NCI-H345 treated with DMSO at 0.1 percent for 48 hours (cell line): ENCODE results near the gene ZNF28.
"Not testable (repeated sequence)": the region's sequence is repeated elsewhere in the genome, so short reads cannot be mapped to it uniquely, and the experiment has no call there.

ENCODE experiments used
- DNase-seq: peaks from one replicate; lab custom pipeline; 2025; ENCODE audit not compliant: unreplicated experiment; lab: John Stamatoyannopoulos, UW

Gene ZNF28

GRCh38 chr19:52782864-52783263 lies 38.6 kb downstream of the ZNF28 start:
- DNase-seq = not testable (repeated sequence)

- DNase-seq = no peak
These were observed 42.6 kb downstream of the ZNF28 start for GRCh38 chr19:52778811-52779210.

GRCh38 chr19:52756447-52756846 lies 65.0 kb downstream of the ZNF28 start:
- not testable (repeated sequence) for DNase-seq

- DNase-seq = no peak
These were observed 71.7 kb downstream of the ZNF28 start for GRCh38 chr19:52749780-52750179.

GRCh38 chr19:52748336-52748950 lies 73.0 kb downstream of the ZNF28 start:
- DNase-seq = no peak
